ENCODE data around the gene ATXN7L1. TPM values are rescaled to one million over a fixed set of nuclear protein-coding genes. Genes with fewer than 3 reads are reported as not detected.

ATXN7L1 gene
- total RNA-seq, 2 donors from 2014 or later, result 5.7 to 6.0 TPM

Other genes starting within 250 kb of the ATXN7L1 start
- 1 to 10 TPM; 1.9 to 2.9 TPM for gene CDHR3, start 86.7 kb upstream of the ATXN7L1 start, total RNA-seq
- 10 to 100 TPM; 71.9 to 87.1 TPM for gene SYPL1, start 235.7 kb upstream of the ATXN7L1 start, total RNA-seq